HEK293 (cell line): ENCODE results near the gene IDUA.

ENCODE experiments used
- CTCF ChIA-PET: fragments of 350-600 bp; formaldehyde crosslinking; extraction: SDS; loops from one replicate; lab custom pipeline; 2021; ENCODE audit warnings: antibody characterized with exemption; lab: Yijun Ruan, JAX
- POLR2A ChIA-PET: fragments of 300-600 bp; formaldehyde crosslinking; extraction: SDS; loops from one replicate; lab custom pipeline; 2020; ENCODE audit warnings: antibody characterized with exemption, inconsistent platforms; lab: Yijun Ruan, JAX
- H3K27ac ChIP-seq: fragments of 200-500 bp; sonication (Bioruptor generic); 2 replicates; pipeline ENCODE4 v1.5.1; 2014; ENCODE audit warnings: low read depth, low read length, control low read depth, inconsistent platforms; ENCODE audit errors: extremely low read depth
- H3K36me3 ChIP-seq, 2 experiments: fragments of 200-500 bp in 1 of 2; sonication (Bioruptor generic) in 1 of 2; 1 replicate in 1 of 2; 2 replicates in 1 of 2; pipeline ENCODE4 v1.5.1; 2014 to 2017; ENCODE audit warnings: inconsistent platforms in 2 of 2, low read length in 2 of 2; ENCODE audit not compliant: control insufficient read depth in 2 of 2, insufficient read depth in 1 of 2
- H3K4me1 ChIP-seq: fragments of 200-500 bp; sonication (Bioruptor generic); 2 replicates; pipeline ENCODE4 v1.5.1; 2014; ENCODE audit warnings: mild to moderate bottlenecking, low read length, inconsistent platforms; ENCODE audit not compliant: control insufficient read depth, insufficient read depth
- H3K4me3 ChIP-seq: 2 replicates; pipeline ENCODE4 v1.5.1; 2011; ENCODE audit warnings: low read depth, mild to moderate bottlenecking, control low read depth, low read length, moderate library complexity
- H3K9me3 ChIP-seq: fragments of 200-500 bp; sonication (Bioruptor generic); 2 replicates; pipeline ENCODE4 v1.5.1; 2014; ENCODE audit warnings: low read depth, low read length, inconsistent platforms; ENCODE audit not compliant: control insufficient read depth, insufficient read depth
- BCL11B ChIP-seq: fragments of 450-650 bp; formaldehyde crosslinking; IDR thresholded peaks from 2 replicates; pipeline ENCODE4 v1.5.1; 2016; ENCODE audit warnings: low read depth, missing biosample characterization, missing genetic modification characterization
- GLIS1 ChIP-seq: fragments of 450-650 bp; formaldehyde crosslinking; IDR thresholded peaks from 2 replicates; pipeline ENCODE4 v1.5.1; 2016; ENCODE audit warnings: missing biosample characterization, missing genetic modification characterization
- GLIS2 ChIP-seq: fragments of 450-650 bp; formaldehyde crosslinking; IDR thresholded peaks from 2 replicates; pipeline ENCODE4 v1.5.1; 2016; ENCODE audit warnings: missing biosample characterization, missing genetic modification characterization
- PATZ1 ChIP-seq: fragments of 450-650 bp; formaldehyde crosslinking; IDR thresholded peaks from 2 replicates; pipeline ENCODE4 v1.5.1; 2016; ENCODE audit warnings: missing biosample characterization, missing genetic modification characterization
- ZNF155 ChIP-seq: fragments of 450-650 bp; formaldehyde crosslinking; IDR thresholded peaks from 2 replicates; pipeline ENCODE4 v1.5.1; 2016; ENCODE audit warnings: missing biosample characterization, missing genetic modification characterization
- ZNF157 ChIP-seq: fragments of 450-650 bp; formaldehyde crosslinking; IDR thresholded peaks from 2 replicates; pipeline ENCODE4 v1.5.1; 2016; ENCODE audit warnings: missing biosample characterization, missing genetic modification characterization
- ZNF214 ChIP-seq: fragments of 450-650 bp; formaldehyde crosslinking; IDR thresholded peaks from 2 replicates; pipeline ENCODE4 v1.5.1; 2017; ENCODE audit warnings: missing biosample characterization, mild to moderate bottlenecking, missing genetic modification characterization, borderline replicate concordance
- ZNF239 ChIP-seq: fragments of 450-650 bp; formaldehyde crosslinking; IDR thresholded peaks from 2 replicates; pipeline ENCODE4 v1.5.1; 2016; ENCODE audit warnings: missing biosample characterization, missing genetic modification characterization
- ZNF24 ChIP-seq: fragments of 450-650 bp; formaldehyde crosslinking; IDR thresholded peaks from 2 replicates; pipeline ENCODE4 v1.5.1; 2016; ENCODE audit warnings: missing biosample characterization, missing genetic modification characterization
- ZNF280D ChIP-seq: fragments of 450-650 bp; formaldehyde crosslinking; IDR thresholded peaks from 2 replicates; pipeline ENCODE4 v1.5.1; 2016; ENCODE audit warnings: missing biosample characterization, missing genetic modification characterization
- ZNF324 ChIP-seq: fragments of 450-650 bp; formaldehyde crosslinking; IDR thresholded peaks from 2 replicates; pipeline ENCODE4 v1.5.1; 2016; ENCODE audit warnings: missing biosample characterization, missing genetic modification characterization
- ZNF560 ChIP-seq: fragments of 450-650 bp; formaldehyde crosslinking; IDR thresholded peaks from 2 replicates; pipeline ENCODE4 v1.5.1; 2017; ENCODE audit warnings: missing biosample characterization, missing genetic modification characterization, borderline replicate concordance
- ZNF747 ChIP-seq: fragments of 450-650 bp; formaldehyde crosslinking; IDR thresholded peaks from 2 replicates; pipeline ENCODE4 v1.5.1; 2016; ENCODE audit warnings: missing biosample characterization, missing genetic modification characterization
- ZNF837 ChIP-seq: fragments of 450-650 bp; formaldehyde crosslinking; IDR thresholded peaks from 2 replicates; pipeline ENCODE4 v1.5.1; 2016; ENCODE audit warnings: missing biosample characterization, missing genetic modification characterization
- ZSCAN18 ChIP-seq: fragments of 450-650 bp; formaldehyde crosslinking; IDR thresholded peaks from 2 replicates; pipeline ENCODE4 v1.5.1; 2016; ENCODE audit warnings: missing biosample characterization, missing genetic modification characterization
- TF ChIP-seq, protein P1 (sequence below): fragments of 450-650 bp; IDR thresholded peaks from 2 replicates; pipeline ENCODE4 v1.5.1; 2018; ENCODE audit warnings: missing biosample characterization, mild to moderate bottlenecking, missing genetic modification characterization
- TF ChIP-seq, protein P2 (sequence below): fragments of 450-650 bp; formaldehyde crosslinking; IDR thresholded peaks from 2 replicates; pipeline ENCODE4 v1.5.1; 2016; ENCODE audit warnings: missing biosample characterization, missing genetic modification characterization, borderline replicate concordance

IDUA gene

DNA sequence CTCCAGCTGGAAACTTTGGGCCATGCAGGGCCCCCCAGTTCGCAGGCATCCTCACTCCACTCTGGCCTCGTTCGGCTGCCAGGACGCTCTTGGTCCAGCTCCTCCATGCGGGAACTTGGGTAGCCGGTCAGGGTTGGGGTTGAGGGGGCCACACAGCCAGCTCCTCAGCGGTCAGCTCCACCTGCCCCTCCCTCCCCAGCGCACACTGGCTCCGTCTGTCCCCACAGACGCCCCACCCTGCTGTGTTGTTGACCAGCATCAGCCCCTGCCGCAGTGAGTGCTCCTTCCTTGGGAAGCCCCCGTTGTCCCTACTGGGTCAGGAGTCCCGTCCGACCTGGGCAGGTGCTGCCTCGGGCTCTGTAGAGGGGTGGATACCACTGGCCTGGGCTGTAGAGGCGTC, 30.4 kb downstream of the IDUA start (continued):
- TF ChIP-seq PATZ1 (no peak), ZNF155 (tag by site-specific recombination) (no peak), ZNF560 (tag by site-specific recombination) (no peak), ZNF157 (tag by site-specific recombination) (no peak), ZNF24 (tag by site-specific recombination) (no peak), ZSCAN18 (tag by site-specific recombination) (no peak), BCL11B (no peak), ZNF239 (no peak), GLIS2 (tag by site-specific recombination) (no peak), ZNF280D (tag by site-specific recombination) (no peak), ZNF214 (no peak)
- TF ChIP-seq, protein P1, sequence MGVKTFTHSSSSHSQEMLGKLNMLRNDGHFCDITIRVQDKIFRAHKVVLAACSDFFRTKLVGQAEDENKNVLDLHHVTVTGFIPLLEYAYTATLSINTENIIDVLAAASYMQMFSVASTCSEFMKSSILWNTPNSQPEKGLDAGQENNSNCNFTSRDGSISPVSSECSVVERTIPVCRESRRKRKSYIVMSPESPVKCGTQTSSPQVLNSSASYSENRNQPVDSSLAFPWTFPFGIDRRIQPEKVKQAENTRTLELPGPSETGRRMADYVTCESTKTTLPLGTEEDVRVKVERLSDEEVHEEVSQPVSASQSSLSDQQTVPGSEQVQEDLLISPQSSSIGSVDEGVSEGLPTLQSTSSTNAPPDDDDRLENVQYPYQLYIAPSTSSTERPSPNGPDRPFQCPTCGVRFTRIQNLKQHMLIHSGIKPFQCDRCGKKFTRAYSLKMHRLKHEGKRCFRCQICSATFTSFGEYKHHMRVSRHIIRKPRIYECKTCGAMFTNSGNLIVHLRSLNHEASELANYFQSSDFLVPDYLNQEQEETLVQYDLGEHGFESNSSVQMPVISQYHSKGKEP (tag by site-specific recombination), result no peak

DNA sequence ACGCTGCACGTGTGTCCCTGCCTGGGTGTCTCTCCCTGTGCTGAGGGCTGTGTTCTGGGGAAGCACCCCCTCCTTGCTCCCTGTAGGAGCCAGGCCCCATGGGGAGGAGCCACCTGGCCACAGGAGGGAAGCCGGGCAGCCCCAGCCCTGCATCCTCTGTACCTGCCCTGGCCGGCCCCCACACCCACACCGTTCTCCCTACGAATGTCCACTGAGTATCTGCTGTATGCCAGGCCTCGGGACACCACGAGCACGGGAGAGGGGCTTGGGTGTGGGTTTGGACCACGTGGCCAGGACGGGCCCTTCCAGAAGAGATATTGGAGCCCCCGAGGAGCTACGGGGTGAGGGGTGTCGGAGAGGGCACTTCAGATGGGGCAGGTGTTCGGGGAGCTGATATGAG, 30.9 kb downstream of the IDUA start:
- no peaks in the 10 kb centered on the region for H3K9me3 ChIP-seq
- POLR2A ChIA-PET, result no interaction called here
- no peak overlapping the region for H3K27ac ChIP-seq
- H3K4me3 ChIP-seq, result no peak overlapping the region
- no peaks in the 10 kb centered on the region for H3K4me1 ChIP-seq
- CTCF ChIA-PET, result interaction anchor here (0.7 kb wide), 1 partner anchor 333 kb away, joined by 3 read pairs; no protein-coding TSS in a partner anchor
- TF ChIP-seq GLIS1 (tag by site-specific recombination) (peak; percentile 40; the same call in 1 of the 2 replicates), ZNF747 (tag by site-specific recombination) (no peak), ZNF324 (no peak), ZNF837 (tag by site-specific recombination) (no peak)
- TF ChIP-seq, protein P2, sequence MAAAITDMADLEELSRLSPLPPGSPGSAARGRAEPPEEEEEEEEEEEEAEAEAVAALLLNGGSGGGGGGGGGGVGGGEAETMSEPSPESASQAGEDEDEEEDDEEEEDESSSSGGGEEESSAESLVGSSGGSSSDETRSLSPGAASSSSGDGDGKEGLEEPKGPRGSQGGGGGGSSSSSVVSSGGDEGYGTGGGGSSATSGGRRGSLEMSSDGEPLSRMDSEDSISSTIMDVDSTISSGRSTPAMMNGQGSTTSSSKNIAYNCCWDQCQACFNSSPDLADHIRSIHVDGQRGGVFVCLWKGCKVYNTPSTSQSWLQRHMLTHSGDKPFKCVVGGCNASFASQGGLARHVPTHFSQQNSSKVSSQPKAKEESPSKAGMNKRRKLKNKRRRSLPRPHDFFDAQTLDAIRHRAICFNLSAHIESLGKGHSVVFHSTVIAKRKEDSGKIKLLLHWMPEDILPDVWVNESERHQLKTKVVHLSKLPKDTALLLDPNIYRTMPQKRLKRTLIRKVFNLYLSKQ (tag by site-specific recombination), result no peak
- TF ChIP-seq, all 188 proteins: peak for 1
- H3K36me3 ChIP-seq, result peaks cover 0 to 13% of the 10 kb centered on the region in 2 experiments; a peak in 1 of 3 replicates
